ENCODE measurements around the gene STRN3.

The STRN3 gene

GRCh38 chr14:30869551-30870155 is 156.5 kb downstream of the STRN3 start:
- no peak for DNase-seq

GRCh38 chr14:30868736-30869135 is 157.4 kb downstream of the STRN3 start:
- no peak for DNase-seq

- no peak for DNase-seq
Measured at GRCh38 chr14:30864934-30865333, 161.2 kb downstream of the STRN3 start.

- no peak for DNase-seq
Measured at GRCh38 chr14:30861200-30861599, 165.0 kb downstream of the STRN3 start.

GRCh38 chr14:30855345-30856037 is 170.7 kb downstream of the STRN3 start:
- no peak for DNase-seq

GRCh38 chr14:30854492-30854891 is 171.7 kb downstream of the STRN3 start:
- DNase-seq, result no peak

- DNase-seq, result no peak
Measured at GRCh38 chr14:30853946-30854345, 172.2 kb downstream of the STRN3 start.

GRCh38 chr14:30849983-30850382 is 176.2 kb downstream of the STRN3 start:
- DNase-seq, result no peak

- no peak for DNase-seq
Measured at GRCh38 chr14:30849354-30849753, 176.8 kb downstream of the STRN3 start.

GRCh38 chr14:30848449-30849240 is 177.5 kb downstream of the STRN3 start:
- no peak for DNase-seq

Data from GOT3 (cell line).